WTC11 (cell line): ENCODE measurements around the gene ELMO1.

Source experiments
- CTCF ChIP-seq: fragments of 200-600 bp; IDR thresholded peaks from 2 replicates; pipeline ENCODE4 v1.8.0; 2022; ENCODE audit warnings: antibody characterized with exemption
- ESRRA ChIP-seq: sonication (generic); formaldehyde crosslinking; IDR thresholded peaks from 2 replicates; pipeline ENCODE4 v1.8.1; 2022; ENCODE audit warnings: mild to moderate bottlenecking, missing genetic modification reagents, borderline replicate concordance
- MAX ChIP-seq: sonication (generic); formaldehyde crosslinking; IDR thresholded peaks from 2 replicates; pipeline ENCODE4 v1.8.0; 2022; ENCODE audit warnings: mild to moderate bottlenecking, missing genetic modification reagents
- USF2 ChIP-seq: sonication (generic); formaldehyde crosslinking; IDR thresholded peaks from 2 replicates; pipeline ENCODE4 v1.8.1; 2023; ENCODE audit warnings: mild to moderate bottlenecking, missing genetic modification reagents, moderate library complexity

GRCh38 chr7:37068038-37068437, 380.6 kb downstream of the ELMO1 start:
- TF ChIP-seq CTCF (no peak), ESRRA (CRISPR knock-in tag) (no peak), USF2 (no peak), MAX (CRISPR knock-in tag) (no peak)
